GM12891 (cell line): ENCODE results near the gene JOSD1.

Source experiments
- PAX5 ChIP-seq: IDR thresholded peaks from 2 replicates; pipeline ENCODE4 v1.6.1; 2011; ENCODE audit warnings: low read length, moderate library complexity, mild to moderate bottlenecking; ENCODE audit not compliant: insufficient read depth, severe bottlenecking
- POLR2A ChIP-seq: IDR thresholded peaks from 2 replicates; pipeline ENCODE4 v1.6.1; 2011; ENCODE audit warnings: low read depth, low read length, control low read depth
- POLR2AphosphoS5 ChIP-seq: IDR thresholded peaks from 2 replicates; pipeline ENCODE4 v1.6.1; 2011; ENCODE audit warnings: low read depth, low read length, control low read depth
- POU2F2 ChIP-seq: IDR thresholded peaks from 2 replicates; pipeline ENCODE4 v1.6.1; 2011; ENCODE audit warnings: low read depth, mild to moderate bottlenecking, control low read depth, low read length, moderate library complexity
- SPI1 ChIP-seq: IDR thresholded peaks from 2 replicates; pipeline ENCODE4 v1.6.1; 2011; ENCODE audit warnings: low read depth, low read length, control low read depth
- TAF1 ChIP-seq: IDR thresholded peaks from 2 replicates; pipeline ENCODE4 v1.6.1; 2011; ENCODE audit warnings: low read depth, low read length, control low read depth

GRCh38 chr22:38710866-38711265, 10.1 kb upstream of the JOSD1 start:
- TF ChIP-seq POLR2A (no peak), POLR2AphosphoS5 (no peak), SPI1 (no peak), TAF1 (no peak), PAX5 (no peak), POU2F2 (no peak)
